ENCODE measurements around the gene EP300. TPM values are rescaled to one million over a fixed set of nuclear protein-coding genes. Genes with fewer than 3 reads are reported as not detected.
"Not testable (repeated sequence)": the region's sequence is repeated elsewhere in the genome, so short reads cannot be mapped to it uniquely, and the experiment has no call there.

EP300 gene
- total and polyA plus RNA-seq, 3 donors from 2014 or later = 59.2 to 242 (median 221) TPM

- H3K9me3 ChIP-seq = no peaks in the 10 kb centered on the region
- peak overlapping the region in 1 of 2 donors; percentile 72 for H3K27ac ChIP-seq
- H3K4me3 ChIP-seq = peak overlapping the region; percentile 11 to 21
- H3K4me1 ChIP-seq = peaks cover 7% of the 10 kb centered on the region
- intact Hi-C loops (cut with DNase I; ENCODE audit: low total_unique reads) = no loop called here
- 7 to 16% methylated on average over 24 to 31 of the region's 31 CpGs for WGBS, 2 donors
- H3K27me3 ChIP-seq = no peaks in the 10 kb centered on the region
- TF ChIP-seq POLR2A (IDR thresholded peaks at IDR 0.05) (no peak), CTCF (IDR thresholded peaks at IDR 0.05) (no peak)
- no peaks in the 10 kb centered on the region for H3K36me3 ChIP-seq (ENCODE audit: low read depth, missing control alignments)
- DNase-seq = peak; percentile 80
These were observed 43.3 kb upstream of the EP300 start for GRCh38 chr22:41048791-41049717.

GRCh38 chr22:41049795-41050194 is 42.6 kb upstream of the EP300 start:
- H3K9me3 ChIP-seq; DNase-seq; H3K4me1 ChIP-seq; H3K4me3 ChIP-seq; H3K27me3 ChIP-seq; intact Hi-C loops (cut with DNase I; ENCODE audit: low total_unique reads); H3K36me3 ChIP-seq (ENCODE audit: low read depth, missing control alignments): not testable (repeated sequence)
- peak overlapping the region in 1 of 2 donors; percentile 72 for H3K27ac ChIP-seq
- WGBS, 2 donors = 85 to 91% methylated on average over 4 of the region's 4 CpGs

GRCh38 chr22:41050883-41051282 is 41.5 kb upstream of the EP300 start:
- TF ChIP-seq POLR2A (IDR thresholded peaks at IDR 0.05) = no peak
- TF ChIP-seq CTCF (IDR thresholded peaks at IDR 0.05) = no peak
- Histone ChIP-seq H3K4me3 (no peak overlapping the region), H3K36me3 (ENCODE audit: low read depth, missing control alignments) (no peaks in the 10 kb centered on the region), H3K4me1 (peaks cover 7% of the 10 kb centered on the region), H3K9me3 (no peaks in the 10 kb centered on the region), H3K27ac (no peak overlapping the region), H3K27me3 (no peaks in the 10 kb centered on the region)
- intact Hi-C loops (cut with DNase I; ENCODE audit: low total_unique reads) = no loop called here
- WGBS, 2 donors = 93 to 95% methylated on average over 2 of the region's 2 CpGs
- no peak for DNase-seq

- no peak for DNase-seq
- Histone ChIP-seq H3K27me3 (no peaks in the 10 kb centered on the region), H3K4me1 (peaks cover 13% of the 10 kb centered on the region), H3K4me3 (no peak overlapping the region), H3K36me3 (ENCODE audit: low read depth, missing control alignments) (no peaks in the 10 kb centered on the region), H3K27ac (no peak overlapping the region), H3K9me3 (no peaks in the 10 kb centered on the region)
- WGBS, 2 donors = 64% methylated on average over 8 of the region's 8 CpGs
- TF ChIP-seq CTCF (IDR thresholded peaks at IDR 0.05) = no peak
- no peak for TF ChIP-seq POLR2A (IDR thresholded peaks at IDR 0.05)
- intact Hi-C loops (cut with DNase I; ENCODE audit: low total_unique reads) = no loop called here
These were observed 39.5 kb upstream of the EP300 start for GRCh38 chr22:41052661-41053490.

GRCh38 chr22:41057076-41057475 is 35.3 kb upstream of the EP300 start:
- no peak for TF ChIP-seq CTCF (IDR thresholded peaks at IDR 0.05)
- no peak for TF ChIP-seq POLR2A (IDR thresholded peaks at IDR 0.05)
- H3K27me3 ChIP-seq = no peaks in the 10 kb centered on the region
- no peaks in the 10 kb centered on the region for H3K36me3 ChIP-seq (ENCODE audit: low read depth, missing control alignments)
- H3K27ac ChIP-seq = peak overlapping the region; percentile 60 to 71
- H3K4me3 ChIP-seq = no peak overlapping the region
- peaks cover 6% of the 10 kb centered on the region for H3K4me1 ChIP-seq
- H3K9me3 ChIP-seq = no peaks in the 10 kb centered on the region
- DNase-seq = no peak
- intact Hi-C loops (cut with DNase I; ENCODE audit: low total_unique reads) = no loop called here

All from testis (tissue), 3 donors.